ENCODE measurements around the gene FMR1NB. TPM values are rescaled to one million over a fixed set of nuclear protein-coding genes. Genes with fewer than 3 reads are reported as not detected.

The FMR1NB gene
- total RNA-seq, 1 donor from 2014 or later = not detected

GRCh38 chrX:148049441-148049840, 68.3 kb downstream of the FMR1NB start:
- no peak overlapping the region for H2AFZ ChIP-seq (ENCODE audit: low read depth, low read length)
- DNase-seq (ENCODE audit: low read depth) = peak; percentile 18
- no peak overlapping the region for H3K4me2 ChIP-seq (ENCODE audit: low read length)
- H3K9me3 ChIP-seq (ENCODE audit: insufficient read depth, low read depth, low read length) = no peaks in the 10 kb centered on the region
- H3K4me1 ChIP-seq (ENCODE audit: insufficient read depth, low read length) = no peaks in the 10 kb centered on the region
- Mint-ChIP-seq H3K9me3 (ENCODE audit: unreplicated experiment) (no peaks in the 10 kb centered on the region), H3K36me3 (ENCODE audit: low read depth, unreplicated experiment) (no peaks in the 10 kb centered on the region), H3K4me3 (ENCODE audit: unreplicated experiment) (no peak overlapping the region), H3K4me1 (ENCODE audit: low read depth, unreplicated experiment) (no peaks in the 10 kb centered on the region), H3K27me3 (ENCODE audit: low read depth, unreplicated experiment) (no peaks in the 10 kb centered on the region), H3K27ac (ENCODE audit: unreplicated experiment) (no peak overlapping the region)
- no peaks in the 10 kb centered on the region for H3K27me3 ChIP-seq (ENCODE audit: insufficient read depth, low read length)
- no peak for TF ChIP-seq EZH2 (IDR thresholded peaks at IDR 0.05; ENCODE audit: insufficient read depth, low read length)
- TF ChIP-seq, protein P1, sequence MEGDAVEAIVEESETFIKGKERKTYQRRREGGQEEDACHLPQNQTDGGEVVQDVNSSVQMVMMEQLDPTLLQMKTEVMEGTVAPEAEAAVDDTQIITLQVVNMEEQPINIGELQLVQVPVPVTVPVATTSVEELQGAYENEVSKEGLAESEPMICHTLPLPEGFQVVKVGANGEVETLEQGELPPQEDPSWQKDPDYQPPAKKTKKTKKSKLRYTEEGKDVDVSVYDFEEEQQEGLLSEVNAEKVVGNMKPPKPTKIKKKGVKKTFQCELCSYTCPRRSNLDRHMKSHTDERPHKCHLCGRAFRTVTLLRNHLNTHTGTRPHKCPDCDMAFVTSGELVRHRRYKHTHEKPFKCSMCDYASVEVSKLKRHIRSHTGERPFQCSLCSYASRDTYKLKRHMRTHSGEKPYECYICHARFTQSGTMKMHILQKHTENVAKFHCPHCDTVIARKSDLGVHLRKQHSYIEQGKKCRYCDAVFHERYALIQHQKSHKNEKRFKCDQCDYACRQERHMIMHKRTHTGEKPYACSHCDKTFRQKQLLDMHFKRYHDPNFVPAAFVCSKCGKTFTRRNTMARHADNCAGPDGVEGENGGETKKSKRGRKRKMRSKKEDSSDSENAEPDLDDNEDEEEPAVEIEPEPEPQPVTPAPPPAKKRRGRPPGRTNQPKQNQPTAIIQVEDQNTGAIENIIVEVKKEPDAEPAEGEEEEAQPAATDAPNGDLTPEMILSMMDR (IDR thresholded peaks at IDR 0.05; ENCODE audit: insufficient read depth, low read depth, low read length) = peak; percentile 32
- peak; percentile 100 for FAIRE-seq
- H3K36me3 ChIP-seq (ENCODE audit: insufficient read depth, low read length) = no peaks in the 10 kb centered on the region
- no peaks in the 10 kb centered on the region for H4K20me1 ChIP-seq (ENCODE audit: insufficient read depth, low read length)
- no peak overlapping the region for H3K9ac ChIP-seq (ENCODE audit: low read length)
- no peaks in the 10 kb centered on the region for H3K79me2 ChIP-seq (ENCODE audit: insufficient read depth, low read length)
- H3K4me3 ChIP-seq (ENCODE audit: insufficient read depth, low read depth, low read length) = no peak overlapping the region
- H3K27ac ChIP-seq (ENCODE audit: low read depth, low read length) = no peak overlapping the region

GRCh38 chrX:148051973-148052372, 70.8 kb downstream of the FMR1NB start:
- H3K9ac ChIP-seq (ENCODE audit: low read length) = no peak overlapping the region
- H3K9me3 ChIP-seq (ENCODE audit: insufficient read depth, low read depth, low read length) = no peaks in the 10 kb centered on the region
- H2AFZ ChIP-seq (ENCODE audit: low read depth, low read length) = no peak overlapping the region
- TF ChIP-seq, protein P1 (IDR thresholded peaks at IDR 0.05; ENCODE audit: insufficient read depth, low read depth, low read length) = no peak
- no peak for TF ChIP-seq EZH2 (IDR thresholded peaks at IDR 0.05; ENCODE audit: insufficient read depth, low read length)
- no peak for FAIRE-seq
- Mint-ChIP-seq H3K9me3 (ENCODE audit: unreplicated experiment) (no peaks in the 10 kb centered on the region), H3K27me3 (ENCODE audit: low read depth, unreplicated experiment) (no peaks in the 10 kb centered on the region), H3K27ac (ENCODE audit: unreplicated experiment) (no peak overlapping the region), H3K36me3 (ENCODE audit: low read depth, unreplicated experiment) (no peaks in the 10 kb centered on the region), H3K4me1 (ENCODE audit: low read depth, unreplicated experiment) (no peaks in the 10 kb centered on the region), H3K4me3 (ENCODE audit: unreplicated experiment) (no peak overlapping the region)
- no peaks in the 10 kb centered on the region for H3K79me2 ChIP-seq (ENCODE audit: insufficient read depth, low read length)
- no peak overlapping the region for H3K4me3 ChIP-seq (ENCODE audit: insufficient read depth, low read depth, low read length)
- H4K20me1 ChIP-seq (ENCODE audit: insufficient read depth, low read length) = no peaks in the 10 kb centered on the region
- no peak overlapping the region for H3K4me2 ChIP-seq (ENCODE audit: low read length)
- no peak for DNase-seq (ENCODE audit: low read depth)
- H3K36me3 ChIP-seq (ENCODE audit: insufficient read depth, low read length) = no peaks in the 10 kb centered on the region
- no peaks in the 10 kb centered on the region for H3K27me3 ChIP-seq (ENCODE audit: insufficient read depth, low read length)
- H3K27ac ChIP-seq (ENCODE audit: low read depth, low read length) = no peak overlapping the region
- H3K4me1 ChIP-seq (ENCODE audit: insufficient read depth, low read length) = no peaks in the 10 kb centered on the region

DNA sequence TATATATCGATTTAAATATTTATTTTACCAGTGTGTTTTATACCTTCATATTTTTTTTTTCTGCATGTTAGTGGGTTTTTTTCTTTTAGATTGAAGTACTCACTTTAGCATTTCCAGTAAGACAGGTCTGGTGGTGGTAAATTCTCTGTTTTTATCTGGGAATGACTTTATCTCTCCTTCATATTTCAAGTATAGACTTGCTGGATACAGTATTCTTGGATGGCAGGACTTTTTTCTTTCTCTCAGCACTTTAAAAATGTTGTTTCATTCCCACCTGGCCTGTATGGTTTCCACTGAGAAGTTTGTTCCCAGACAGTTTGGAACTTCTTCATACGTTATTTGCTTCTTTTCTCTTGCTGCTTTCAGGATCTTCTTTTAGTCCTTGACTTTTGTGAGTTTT, 86.1 kb downstream of the FMR1NB start:
- Histone ChIP-seq H3K4me3 (ENCODE audit: insufficient read depth, low read depth, low read length) (no peak overlapping the region), H3K9me3 (ENCODE audit: insufficient read depth, low read depth, low read length) (no peaks in the 10 kb centered on the region), H3K27me3 (ENCODE audit: insufficient read depth, low read length) (no peaks in the 10 kb centered on the region), H3K9ac (ENCODE audit: low read length) (no peak overlapping the region), H3K4me2 (ENCODE audit: low read length) (no peak overlapping the region), H2AFZ (ENCODE audit: low read depth, low read length) (no peak overlapping the region), H3K79me2 (ENCODE audit: insufficient read depth, low read length) (no peaks in the 10 kb centered on the region), H3K36me3 (ENCODE audit: insufficient read depth, low read length) (no peaks in the 10 kb centered on the region), H3K27ac (ENCODE audit: low read depth, low read length) (no peak overlapping the region), H3K4me1 (ENCODE audit: insufficient read depth, low read length) (no peaks in the 10 kb centered on the region), H4K20me1 (ENCODE audit: insufficient read depth, low read length) (no peaks in the 10 kb centered on the region)
- H3K27me3 Mint-ChIP-seq (ENCODE audit: low read depth, unreplicated experiment) = no peaks in the 10 kb centered on the region
- FAIRE-seq (no peak), DNase-seq (ENCODE audit: low read depth) (no peak)
- H3K4me1 Mint-ChIP-seq (ENCODE audit: low read depth, unreplicated experiment) = no peaks in the 10 kb centered on the region
- no peak overlapping the region for H3K4me3 Mint-ChIP-seq (ENCODE audit: unreplicated experiment)
- H3K27ac Mint-ChIP-seq (ENCODE audit: unreplicated experiment) = no peak overlapping the region
- TF ChIP-seq, protein P1 (IDR thresholded peaks at IDR 0.05; ENCODE audit: insufficient read depth, low read depth, low read length) = no peak
- no peak for TF ChIP-seq EZH2 (IDR thresholded peaks at IDR 0.05; ENCODE audit: insufficient read depth, low read length)
- H3K9me3 Mint-ChIP-seq (ENCODE audit: unreplicated experiment) = peaks cover 5% of the 10 kb centered on the region
- no peaks in the 10 kb centered on the region for H3K36me3 Mint-ChIP-seq (ENCODE audit: low read depth, unreplicated experiment)

Data from astrocyte (in vitro differentiated cells and primary cell).